SKM-1 treated with dmso at 0.1 percent for 144 hours (cell line): ENCODE results near the gene MAP4.
"Not testable (repeated sequence)": the region's sequence is repeated elsewhere in the genome, so short reads cannot be mapped to it uniquely, and the experiment has no call there.

ENCODE experiments used
- DNase-seq: peaks from one replicate; lab custom pipeline; 2025; ENCODE audit not compliant: unreplicated experiment; lab: John Stamatoyannopoulos, UW

MAP4 gene

GRCh38 chr3:47901280-47901833 is 114.9 kb downstream of the MAP4 start:
- no peak for DNase-seq

GRCh38 chr3:47899495-47900108 is 116.6 kb downstream of the MAP4 start:
- no peak for DNase-seq

- no peak for DNase-seq
Observed at GRCh38 chr3:47897954-47898353, 118.3 kb downstream of the MAP4 start.

GRCh38 chr3:47896736-47897135 is 119.5 kb downstream of the MAP4 start:
- DNase-seq: no peak

GRCh38 chr3:47895241-47895640 is 121.0 kb downstream of the MAP4 start:
- DNase-seq: no peak

GRCh38 chr3:47892286-47893040 is 123.8 kb downstream of the MAP4 start:
- DNase-seq: no peak

GRCh38 chr3:47891613-47892005 is 124.6 kb downstream of the MAP4 start:
- DNase-seq: no peak

GRCh38 chr3:47890828-47891612 is 125.2 kb downstream of the MAP4 start:
- DNase-seq: no peak

GRCh38 chr3:47890126-47890827 is 125.9 kb downstream of the MAP4 start:
- DNase-seq: no peak

- DNase-seq: no peak
Observed at GRCh38 chr3:47888986-47889757, 127.0 kb downstream of the MAP4 start.

- not testable (repeated sequence) for DNase-seq
Observed at GRCh38 chr3:47887991-47888390, 128.2 kb downstream of the MAP4 start.

- DNase-seq: no peak
Observed at GRCh38 chr3:47885168-47885567, 131.0 kb downstream of the MAP4 start.

- no peak for DNase-seq
Observed at GRCh38 chr3:47884603-47885002, 131.6 kb downstream of the MAP4 start.

GRCh38 chr3:47882338-47882737 is 133.9 kb downstream of the MAP4 start:
- no peak for DNase-seq

GRCh38 chr3:47877719-47878118 is 138.5 kb downstream of the MAP4 start:
- DNase-seq: no peak

- no peak for DNase-seq
Observed at GRCh38 chr3:47877290-47877689, 138.9 kb downstream of the MAP4 start.

- DNase-seq: no peak
Observed at GRCh38 chr3:47874913-47875312, 141.3 kb downstream of the MAP4 start.

GRCh38 chr3:47874438-47874837 is 141.8 kb downstream of the MAP4 start:
- DNase-seq: no peak

GRCh38 chr3:47872916-47873315 is 143.3 kb downstream of the MAP4 start:
- DNase-seq: no peak

GRCh38 chr3:47871389-47871788 is 144.8 kb downstream of the MAP4 start:
- DNase-seq: no peak
